OCI-LY3 (cell line): ENCODE data around the gene MRPS5.

Source experiments
- H2AFZ ChIP-seq: fragments of 200-600, 300-600 bp; shearing (Covaris generic); 2 replicates; pipeline ENCODE4 v1.6.0; 2014; ENCODE audit warnings: antibody characterized with exemption, low read depth, low read length
- H3K27ac ChIP-seq: fragments of 200-600, 300-600 bp; sonication (generic); 2 replicates; pipeline ENCODE4 v1.5.1; 2014; ENCODE audit warnings: mild to moderate bottlenecking, low read length, moderate library complexity, mixed read lengths
- H3K27me3 ChIP-seq: fragments of 200-600, 300-600 bp; sonication (generic); 2 replicates; pipeline ENCODE4 v1.6.1; 2014; ENCODE audit warnings: low read depth, low read length, mixed read lengths
- H3K36me3 ChIP-seq: fragments of 200-600, 300-600 bp; sonication (generic); replicated peaks from 2 replicates; pipeline ENCODE3; 2014; ENCODE audit warnings: low read depth, low read length, mixed read lengths
- H3K4me1 ChIP-seq: fragments of 300-600, 200-600 bp; sonication (generic); 2 replicates; pipeline ENCODE4 v1.6.1; 2014; ENCODE audit warnings: low read length, mixed read lengths
- H3K4me2 ChIP-seq: fragments of 200-600, 300-600 bp; sonication (generic); 2 replicates; pipeline ENCODE4 v1.6.1; 2014; ENCODE audit warnings: low read length, mixed read lengths
- H3K4me3 ChIP-seq: fragments of 300-600, 200-600 bp; sonication (generic); 2 replicates; pipeline ENCODE4 v1.5.1; 2014; ENCODE audit warnings: antibody characterized with exemption, mild to moderate bottlenecking, low read length, moderate library complexity
- H3K79me2 ChIP-seq: fragments of 300-600, 200-600 bp; shearing (Covaris generic); 2 replicates; pipeline ENCODE4 v1.6.1; 2014; ENCODE audit warnings: mild to moderate bottlenecking, low read length, mixed read lengths
- H3K9ac ChIP-seq: fragments of 300-600, 200-600 bp; shearing (Covaris generic); 2 replicates; pipeline ENCODE4 v1.6.0; 2014; ENCODE audit warnings: mild to moderate bottlenecking, low read length, moderate library complexity
- H3K9me3 ChIP-seq: fragments of 200-600, 300-600 bp; shearing (Covaris generic); 2 replicates; pipeline ENCODE4 v1.6.1; 2014; ENCODE audit warnings: low read length, mixed read lengths; ENCODE audit not compliant: insufficient read depth
- H4K20me1 ChIP-seq: fragments of 200-600, 300-600 bp; sonication (generic); 2 replicates; pipeline ENCODE4 v1.6.1; 2016; ENCODE audit warnings: low read length, mixed read lengths; ENCODE audit not compliant: insufficient read depth
- CTCF ChIP-seq: fragments of 200-600, 300-600 bp; sonication (generic); IDR thresholded peaks from 2 replicates; pipeline ENCODE4 v1.5.1; 2014; ENCODE audit warnings: antibody characterized with exemption, low read length, low read depth
- EZH2phosphoT487 ChIP-seq: fragments of 200-600 bp; shearing (Covaris generic); IDR thresholded peaks from 2 replicates; pipeline ENCODE4 v1.6.1; 2018; ENCODE audit warnings: antibody characterized with exemption, mixed run types, low read depth

MRPS5 gene

GRCh38 chr2:95071856-95072255, 49.8 kb downstream of the MRPS5 start:
- TF ChIP-seq EZH2phosphoT487 (no peak), CTCF (no peak)
- H3K79me2 ChIP-seq, result no peaks in the 10 kb centered on the region
- no peaks in the 10 kb centered on the region for H3K9me3 ChIP-seq
- H3K4me2 ChIP-seq, result no peak overlapping the region
- H2AFZ ChIP-seq, result no peak overlapping the region
- no peak overlapping the region for H3K27ac ChIP-seq
- no peak overlapping the region for H3K9ac ChIP-seq
- H3K4me3 ChIP-seq, result no peak overlapping the region
- H3K36me3 ChIP-seq, result no peaks in the 10 kb centered on the region
- peaks cover 11% of the 10 kb centered on the region for H3K27me3 ChIP-seq
- H3K4me1 ChIP-seq, result peaks cover 2% of the 10 kb centered on the region; the same call in 1 of the 2 replicates
- no peaks in the 10 kb centered on the region for H4K20me1 ChIP-seq

- Histone ChIP-seq H2AFZ (no peak overlapping the region), H3K79me2 (no peaks in the 10 kb centered on the region), H3K27me3 (peaks cover 11% of the 10 kb centered on the region), H3K4me2 (no peak overlapping the region), H3K27ac (no peak overlapping the region), H3K9me3 (no peaks in the 10 kb centered on the region), H3K36me3 (no peaks in the 10 kb centered on the region), H3K4me3 (no peak overlapping the region), H3K4me1 (no peaks in the 10 kb centered on the region), H3K9ac (no peak overlapping the region), H4K20me1 (no peaks in the 10 kb centered on the region)
- TF ChIP-seq EZH2phosphoT487 (no peak), CTCF (no peak)
Measured at GRCh38 chr2:95069465-95069864, 52.1 kb downstream of the MRPS5 start.

GRCh38 chr2:95068256-95068655, 53.4 kb downstream of the MRPS5 start:
- Histone ChIP-seq H2AFZ (no peak overlapping the region), H3K4me1 (peaks cover 5% of the 10 kb centered on the region), H3K79me2 (no peaks in the 10 kb centered on the region), H3K9ac (no peak overlapping the region), H3K4me2 (no peak overlapping the region), H3K36me3 (no peaks in the 10 kb centered on the region), H3K4me3 (no peak overlapping the region), H4K20me1 (no peaks in the 10 kb centered on the region), H3K9me3 (no peaks in the 10 kb centered on the region), H3K27me3 (peaks cover 8% of the 10 kb centered on the region), H3K27ac (no peak overlapping the region)
- TF ChIP-seq CTCF (no peak), EZH2phosphoT487 (no peak)

GRCh38 chr2:95063086-95063958, 58.3 kb downstream of the MRPS5 start:
- Histone ChIP-seq H3K79me2 (no peaks in the 10 kb centered on the region), H3K4me2 (peak overlapping the region; percentile 20; the same call in 1 of the 2 replicates), H3K9ac (no peak overlapping the region), H3K27ac (no peak overlapping the region), H3K4me3 (no peak overlapping the region), H3K27me3 (peaks cover 11% of the 10 kb centered on the region; the same call in 1 of the 2 replicates), H2AFZ (no peak overlapping the region; the same call in 1 of the 2 replicates), H3K36me3 (no peaks in the 10 kb centered on the region), H4K20me1 (no peaks in the 10 kb centered on the region), H3K4me1 (peaks cover 14% of the 10 kb centered on the region), H3K9me3 (no peaks in the 10 kb centered on the region)
- TF ChIP-seq EZH2phosphoT487 (no peak), CTCF (no peak)
